Adrenal gland (tissue), 12 donors: Measurements from ENCODE around the gene AKR1D1. TPM values are rescaled to one million over a fixed set of nuclear protein-coding genes. Genes with fewer than 3 reads are reported as not detected.
"Not testable (repeated sequence)": the region's sequence is repeated elsewhere in the genome, so short reads cannot be mapped to it uniquely, and the experiment has no call there.

Experiments
- DNase-seq, 7 donors: peaks; one replicate each; pipeline ENCODE4 v3.0.0-alpha.2; 2019 to 2020
- H3K27ac ChIP-seq, 5 donors: fragments of 200-600 bp; sonication (generic) in 4 of 5; 1 replicate in 3 of 5; 2 replicates in 2 of 5; pipeline versions ENCODE4 v1.5.1 to v1.8.0; 2016 to 2020; ENCODE audit warnings: mild to moderate bottlenecking in 1 of 5
- H3K27me3 ChIP-seq: fragments of 200-600 bp; 2 replicates; pipeline ENCODE4 v1.8.0; 2021
- H3K36me3 ChIP-seq, 2 donors: fragments of 200-600 bp; replicated peaks in 1 of 2; 1 replicate in 1 of 2; 2 replicates in 1 of 2; pipeline versions ENCODE4 v1.5.1 to v1.8.0; 2018 to 2022
- H3K4me1 ChIP-seq, 2 donors: fragments of 200-600 bp; replicated peaks in 1 of 2; 1 replicate in 1 of 2; 2 replicates in 1 of 2; pipeline versions ENCODE4 v1.5.1 to v1.8.0; 2018 to 2021
- H3K4me3 ChIP-seq, 4 donors: fragments of 200-600 bp; sonication (generic) in 3 of 4; one replicate each; pipeline ENCODE4 v1.5.1; 2016 to 2018
- H3K9me3 ChIP-seq, 3 donors: fragments of 200-600 bp; sonication (generic) in 1 of 3; replicated peaks in 1 of 3; 1 replicate in 2 of 3; 2 replicates in 1 of 3; pipeline versions ENCODE4 v1.5.1 to v1.8.0; 2016 to 2021
- POLR2A ChIP-seq, 2 donors: fragments of 450-650 bp; IDR thresholded peaks; one replicate each; pipeline ENCODE4 v1.6.1; 2017; ENCODE audit warnings: antibody characterized with exemption in 2 of 2, mild to moderate bottlenecking in 2 of 2, moderate library complexity in 1 of 2
- WGBS, 4 donors: extraction: QIAGEN DNeasy Blood & Tissue Kit in 2 of 4; methylation state at CpG; one replicate each; pipeline versions ENCODE4 v1.1.5 to v1.1.7; 2013 to 2017; 5-methylcytosine and 5-hydroxymethylcytosine counted together
- intact Hi-C, 2 donors: fragments of 100-400 bp; cut with DNase I; formaldehyde crosslinking; loops; one replicate each; pipeline versions ENCODE4 v1.14.1 to v1.15.0; 2022 to 2023
- polyA plus RNA-seq, 3 donors: library from polyadenylated mRNA; stranded (reverse); fragments of 200-250 nt in 2 of 3; fragments of 350-450 nt in 1 of 3; fragmentation: Illumina TruSeq in 1 of 3; extraction: RNeasy Lipid Tissue Mini Kit (QIAGEN cat#74804) in 1 of 3; gene quantifications; one replicate each; pipeline ENCODE4 v1.2.3, GENCODE V29; 2013 to 2014
- total RNA-seq, 9 donors: library from RNA; depleted of rRNA in 4 of 9; stranded (reverse); fragments of >200 nt in 4 of 9; fragments of 120-200 nt in 1 of 9; fragmentation: NEBNext Ultra II Directional in 1 of 9; extraction: Animal tissue kit (Norgen Biotek cat#: 25700) in 1 of 9; gene quantifications; one replicate each; pipeline versions ENCODE4 v1.1.0 to v1.2.4, GENCODE V29; 2013 to 2023
- TF ChIP-seq, protein P1 (sequence below), 6 experiments: fragments of 450-650 bp in 4 of 6; fragments of 200-600 bp in 2 of 6; sonication (generic) in 1 of 6; IDR thresholded peaks; 1 replicate in 5 of 6; 2 replicates in 1 of 6; pipeline versions ENCODE4 v1.5.1 to v1.8.0; 2016 to 2021; ENCODE audit warnings: antibody characterized with exemption in 6 of 6, mild to moderate bottlenecking in 2 of 6, moderate library complexity in 1 of 6
- donor health status: healthy with polysubstance abuse.
- donor health status: Bipolar disorder and iron deficiency.
- donor health status: DM: yes; HTN: yes; CAD: no.
- donor health status: DM: no; HTN: no; CAD: no.
- donor health status: DM: no; HTN: no; CAD: no.
- donor health status: DM: yes; HTN: yes; CAD: no.

AKR1D1 gene
- total and polyA plus RNA-seq, 12 donors: 0.17 to 0.31 (median 0.22) TPM; not detected in 8

DNA sequence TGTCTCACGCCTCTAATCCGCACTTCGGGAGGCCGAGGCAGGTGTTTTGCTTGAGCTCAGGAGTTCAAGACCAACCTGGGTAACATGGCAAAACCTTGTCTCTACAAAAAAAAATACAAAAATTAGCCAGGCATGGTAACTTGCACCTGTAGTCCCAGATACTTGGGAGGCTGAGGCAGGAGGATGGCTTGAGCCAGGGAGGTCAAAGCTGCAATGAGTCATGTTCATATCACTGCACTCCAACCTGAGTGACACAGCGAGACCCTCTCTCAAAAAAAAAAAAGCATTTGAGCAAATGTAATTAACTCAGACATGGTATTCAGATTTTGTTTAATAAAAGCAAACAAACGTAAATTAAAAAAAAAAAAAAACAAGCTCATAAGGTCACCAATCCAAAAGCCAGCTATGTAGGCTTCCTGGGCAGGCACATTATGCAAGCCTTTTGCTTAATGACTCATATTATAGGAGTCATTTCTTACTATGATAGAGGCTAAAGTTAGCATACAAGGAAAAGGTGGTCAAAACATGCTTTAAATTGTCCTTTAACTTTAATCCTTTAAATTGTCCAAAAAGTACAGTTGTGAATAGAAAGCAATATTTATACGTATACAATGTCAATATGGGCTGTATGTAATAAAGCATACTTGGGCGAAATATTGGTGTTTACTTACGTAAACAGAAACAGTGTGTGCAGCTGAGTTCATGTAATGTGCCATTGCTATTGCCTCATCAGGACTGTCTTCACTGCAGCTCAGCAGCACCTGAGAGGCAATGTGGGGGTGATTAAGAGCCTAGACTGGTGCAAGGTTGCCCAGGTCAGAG is 13.0 kb downstream of the AKR1D1 start:
- no peak overlapping the region for H3K4me3 ChIP-seq
- 85 to 89% (median 88%) methylated on average over 9 of the region's 9 CpGs for WGBS, 4 donors
- no peaks in the 10 kb centered on the region for H3K27me3 ChIP-seq
- no peaks in the 10 kb centered on the region for H3K9me3 ChIP-seq
- no peak overlapping the region for H3K27ac ChIP-seq
- H3K36me3 ChIP-seq: no peaks in the 10 kb centered on the region
- peak in 6 of 7 donors; percentile 30 to 57 (median 44) for DNase-seq
- intact Hi-C loops: no loop called here
- H3K4me1 ChIP-seq: no peaks in the 10 kb centered on the region
- TF ChIP-seq POLR2A (IDR thresholded peaks at IDR 0.05): no peak
- TF ChIP-seq, protein P1, sequence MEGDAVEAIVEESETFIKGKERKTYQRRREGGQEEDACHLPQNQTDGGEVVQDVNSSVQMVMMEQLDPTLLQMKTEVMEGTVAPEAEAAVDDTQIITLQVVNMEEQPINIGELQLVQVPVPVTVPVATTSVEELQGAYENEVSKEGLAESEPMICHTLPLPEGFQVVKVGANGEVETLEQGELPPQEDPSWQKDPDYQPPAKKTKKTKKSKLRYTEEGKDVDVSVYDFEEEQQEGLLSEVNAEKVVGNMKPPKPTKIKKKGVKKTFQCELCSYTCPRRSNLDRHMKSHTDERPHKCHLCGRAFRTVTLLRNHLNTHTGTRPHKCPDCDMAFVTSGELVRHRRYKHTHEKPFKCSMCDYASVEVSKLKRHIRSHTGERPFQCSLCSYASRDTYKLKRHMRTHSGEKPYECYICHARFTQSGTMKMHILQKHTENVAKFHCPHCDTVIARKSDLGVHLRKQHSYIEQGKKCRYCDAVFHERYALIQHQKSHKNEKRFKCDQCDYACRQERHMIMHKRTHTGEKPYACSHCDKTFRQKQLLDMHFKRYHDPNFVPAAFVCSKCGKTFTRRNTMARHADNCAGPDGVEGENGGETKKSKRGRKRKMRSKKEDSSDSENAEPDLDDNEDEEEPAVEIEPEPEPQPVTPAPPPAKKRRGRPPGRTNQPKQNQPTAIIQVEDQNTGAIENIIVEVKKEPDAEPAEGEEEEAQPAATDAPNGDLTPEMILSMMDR (IDR thresholded peaks at IDR 0.05): no peak

DNA sequence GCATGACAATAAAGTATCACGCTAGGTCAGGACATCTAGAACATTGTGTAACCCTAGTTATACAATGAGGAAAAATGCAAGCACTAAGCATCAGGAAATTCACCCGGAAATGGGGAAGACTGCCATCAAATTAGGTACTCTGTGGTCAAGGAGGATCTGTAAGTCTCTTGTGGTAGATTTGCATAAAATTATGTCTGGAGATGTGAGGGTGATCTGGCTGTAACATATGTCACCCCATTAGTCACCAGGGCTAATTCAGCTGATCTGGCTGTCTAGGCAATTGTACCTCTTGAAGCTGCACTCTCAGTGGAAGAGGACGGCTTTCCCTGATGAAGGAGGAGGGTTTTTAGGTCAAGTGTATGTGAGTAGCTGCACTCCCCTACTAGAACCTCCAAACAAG is 14.8 kb downstream of the AKR1D1 start:
- no peak overlapping the region for H3K27ac ChIP-seq
- TF ChIP-seq, protein P1 (IDR thresholded peaks at IDR 0.05): no peak
- no peak for TF ChIP-seq POLR2A (IDR thresholded peaks at IDR 0.05)
- DNase-seq: no peak
- H3K4me3 ChIP-seq: no peak overlapping the region
- no peaks in the 10 kb centered on the region for H3K9me3 ChIP-seq
- H3K4me1 ChIP-seq: no peaks in the 10 kb centered on the region
- intact Hi-C loops: no loop called here
- H3K36me3 ChIP-seq: no peaks in the 10 kb centered on the region
- H3K27me3 ChIP-seq: no peaks in the 10 kb centered on the region
- WGBS, 4 donors: 68 to 75% (median 69%) methylated on average over 3 of the region's 3 CpGs

DNA sequence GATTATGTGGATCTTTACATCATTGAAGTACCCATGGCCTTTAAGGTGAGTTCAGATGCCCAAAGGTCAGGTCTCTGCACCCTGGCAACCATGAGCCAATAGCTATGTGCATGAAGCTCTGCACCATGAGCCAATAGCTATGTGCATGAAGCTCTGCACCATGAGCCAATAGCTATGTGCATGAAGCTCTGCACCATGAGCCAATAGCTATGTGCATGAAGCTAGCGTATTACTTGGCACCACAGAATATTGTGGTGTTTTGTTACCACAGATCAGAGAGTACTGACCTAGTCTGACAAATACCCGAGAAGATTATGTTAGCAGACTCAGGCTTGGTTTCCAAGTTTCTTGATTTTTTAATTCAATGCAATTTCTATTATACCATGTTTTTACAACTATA is 15.6 kb downstream of the AKR1D1 start:
- H3K9me3 ChIP-seq, H3K36me3 ChIP-seq, H3K27ac ChIP-seq, H3K4me1 ChIP-seq, intact Hi-C loops, DNase-seq, H3K27me3 ChIP-seq, H3K4me3 ChIP-seq: not testable (repeated sequence)
- WGBS, 4 donors: 75 to 94% (median 90%) methylated on average over 2 of the region's 2 CpGs

DNA sequence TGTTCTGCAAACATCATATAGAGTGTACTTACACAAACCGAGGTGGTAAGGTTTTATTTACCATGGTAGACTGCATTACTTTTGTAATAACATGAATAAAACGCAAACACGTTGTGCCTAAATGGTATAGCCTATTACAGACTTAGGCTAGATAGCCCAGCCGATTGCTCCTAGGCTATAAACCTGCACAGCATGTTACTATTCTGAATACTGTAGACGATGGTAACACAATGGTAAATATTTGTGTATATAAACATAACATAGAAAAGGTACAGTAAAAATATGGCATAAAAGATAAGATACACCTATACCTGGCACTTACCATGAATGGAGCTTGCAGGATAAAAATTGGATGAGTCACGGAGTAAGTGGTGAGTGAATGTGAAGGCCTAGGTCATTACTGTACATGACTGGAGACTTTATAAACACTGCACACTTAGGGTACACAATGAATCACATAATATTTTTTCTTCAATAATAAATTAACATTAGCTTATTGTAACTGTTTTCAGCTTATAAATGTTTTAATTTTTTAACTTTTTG is 16.3 kb downstream of the AKR1D1 start:
- Histone ChIP-seq H3K27ac (no peak overlapping the region), H3K4me1 (no peaks in the 10 kb centered on the region), H3K9me3 (no peaks in the 10 kb centered on the region), H3K27me3 (no peaks in the 10 kb centered on the region), H3K36me3 (no peaks in the 10 kb centered on the region), H3K4me3 (no peak overlapping the region)
- intact Hi-C loops: no loop called here
- no peak for TF ChIP-seq POLR2A (IDR thresholded peaks at IDR 0.05)
- TF ChIP-seq, protein P1 (IDR thresholded peaks at IDR 0.05): no peak
- WGBS, 4 donors: 82 to 85% (median 83%) methylated on average over 6 of the region's 6 CpGs
- DNase-seq: no peak
